NK-92 (cell line): ENCODE data around the gene PLIN4.

Source experiments
- DNase-seq: peaks from one replicate; lab custom pipeline; 2025; ENCODE audit not compliant: unreplicated experiment; lab: John Stamatoyannopoulos, UW

The PLIN4 gene

GRCh38 chr19:4456843-4457653 lies 61.2 kb downstream of the PLIN4 start:
- no peak for DNase-seq

DNA sequence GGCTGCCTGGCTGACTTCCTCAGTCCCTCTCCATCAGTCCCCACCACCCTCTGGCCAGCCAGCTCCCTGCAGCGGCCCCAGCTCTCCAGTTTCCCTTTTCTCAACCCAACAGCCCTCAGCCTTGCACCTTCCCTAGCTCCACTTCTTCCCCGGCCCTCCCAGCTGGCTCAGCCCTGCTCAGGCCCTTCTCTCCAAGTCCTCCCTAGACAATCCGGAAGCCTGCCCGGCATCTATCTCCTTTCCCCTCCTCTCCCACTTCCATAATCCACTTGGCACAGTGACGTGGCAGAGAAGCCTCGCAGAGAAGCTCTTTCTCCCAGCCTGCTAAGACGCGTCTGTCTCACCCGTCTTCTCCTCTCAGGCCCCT lies 61.8 kb downstream of the PLIN4 start:
- no peak for DNase-seq

DNA sequence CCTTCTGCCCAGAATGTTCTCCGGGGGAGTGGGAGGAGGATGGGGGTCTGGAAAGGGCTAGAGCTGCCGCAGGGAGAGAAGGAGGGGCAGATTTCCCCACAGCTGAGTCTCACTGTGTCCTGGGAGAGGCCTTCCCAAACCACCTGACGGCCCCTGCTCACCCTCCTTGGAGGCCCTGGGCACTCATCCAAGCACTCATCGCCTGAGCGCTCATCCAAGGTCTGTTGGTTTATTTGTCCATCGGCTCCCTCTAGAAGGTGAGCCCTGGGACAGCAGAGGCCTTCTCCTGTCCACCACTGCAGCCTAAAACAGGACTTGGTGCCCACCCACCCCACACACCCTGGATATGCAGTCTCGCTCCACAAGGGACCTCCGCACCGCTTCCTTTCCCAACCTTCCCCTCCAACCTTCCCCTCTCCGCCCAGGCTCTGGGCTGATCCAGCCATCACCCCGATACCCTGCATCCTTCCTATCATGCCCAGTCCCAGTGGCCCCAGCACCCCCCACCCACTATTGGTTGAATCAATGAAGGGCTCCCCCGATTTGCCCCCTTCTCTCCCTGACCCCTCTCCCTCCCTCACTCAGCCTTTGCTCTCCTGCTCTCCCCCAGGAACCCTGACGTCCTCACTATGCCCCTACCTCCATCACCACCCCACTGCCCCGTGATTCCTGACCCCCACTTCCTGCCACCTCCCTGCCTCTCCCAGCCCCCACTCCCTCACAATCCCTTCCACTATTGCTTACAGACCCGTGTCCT lies 62.4 kb downstream of the PLIN4 start:
- no peak for DNase-seq

- no peak for DNase-seq
Measured at GRCh38 chr19:4454747-4455718, 63.3 kb downstream of the PLIN4 start.

GRCh38 chr19:4453232-4454179 lies 64.8 kb downstream of the PLIN4 start:
- DNase-seq: no peak

DNA sequence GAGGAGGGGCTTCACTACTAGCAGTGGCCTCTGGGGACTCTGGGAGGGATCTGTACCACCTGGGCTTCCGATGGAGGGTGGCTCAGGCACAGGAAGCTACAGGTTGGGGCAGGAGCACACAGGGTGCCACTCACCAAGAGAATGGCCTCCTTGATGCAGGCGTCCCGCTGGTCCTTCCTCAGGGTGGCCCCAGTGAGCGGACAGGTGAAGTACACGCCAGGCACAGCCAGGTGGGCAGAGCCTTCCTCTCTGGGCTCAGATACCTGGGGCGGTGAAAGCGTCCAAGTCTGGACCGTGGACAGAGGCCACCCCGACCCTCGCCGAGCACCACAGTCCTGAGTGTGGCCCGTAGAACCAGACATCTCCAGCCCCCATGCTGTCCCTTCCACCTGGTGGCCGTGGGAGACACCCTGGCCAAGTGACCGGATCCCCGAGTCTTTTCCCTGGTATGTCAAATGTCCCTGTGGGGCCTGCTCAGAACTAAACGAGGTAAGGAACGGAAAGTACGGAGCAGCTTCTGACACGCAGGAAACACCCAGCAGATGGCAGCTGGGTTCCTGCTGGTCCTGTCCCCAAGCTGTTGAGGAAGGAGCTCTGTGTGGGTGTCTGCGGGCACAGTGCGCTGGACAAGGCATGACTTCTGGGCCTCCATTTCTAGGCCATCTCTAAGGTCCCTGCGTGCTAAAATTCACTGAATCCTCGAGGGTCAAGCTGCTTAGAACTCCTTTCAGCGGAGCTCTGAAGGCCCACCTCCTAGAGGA lies 65.9 kb downstream of the PLIN4 start:
- no peak for DNase-seq
